GM12878 (cell line): ENCODE measurements around the gene STPG1.

ENCODE experiments used
- CTCF ChIP-seq, 3 experiments: IDR thresholded peaks in 2 of 3; conservative IDR thresholded peaks in 1 of 3; 2 replicates each; pipeline ENCODE4 v1.5.1; 2011; ENCODE audit warnings: low read depth in 3 of 3, low read length in 3 of 3, mild to moderate bottlenecking in 3 of 3, control low read depth in 2 of 3, moderate library complexity in 2 of 3, inconsistent platforms in 1 of 3, mixed read lengths in 1 of 3; ENCODE audit not compliant: control insufficient read depth in 2 of 3, insufficient read depth in 1 of 3; ENCODE audit errors: extremely low read depth in 1 of 3
- EED ChIP-seq: sonication (generic); IDR thresholded peaks from 2 replicates; pipeline ENCODE4 v1.6.1; 2016; ENCODE audit warnings: antibody characterized with exemption, low read depth
- IKZF1 ChIP-seq: fragments of 450-650 bp; conservative IDR thresholded peaks from 2 replicates; pipeline ENCODE4 v1.6.1; 2017; ENCODE audit warnings: antibody characterized with exemption, mild to moderate bottlenecking
- RB1 ChIP-seq: fragments of 450-650 bp; formaldehyde crosslinking; IDR thresholded peaks from 2 replicates; pipeline ENCODE4 v1.6.1; 2017; ENCODE audit warnings: mild to moderate bottlenecking, borderline replicate concordance
- RELA ChIP-seq: fragments of 450-650 bp; IDR thresholded peaks from 2 replicates; pipeline ENCODE4 v1.8.0; 2014; ENCODE audit warnings: borderline replicate concordance; ENCODE audit not compliant: partially characterized antibody
- ZNF24 ChIP-seq: fragments of 450-650 bp; IDR thresholded peaks from 2 replicates; pipeline ENCODE4 v1.6.1; 2017; ENCODE audit warnings: antibody characterized with exemption, mild to moderate bottlenecking

- TF ChIP-seq IKZF1 (no peak), RELA (no peak), CTCF (IDR thresholded peaks at IDR 0.05 in 2 of 3, conservative IDR thresholded peaks at IDR 0.05 in 1 of 3; ENCODE audit: control insufficient read depth in 2 of 3, extremely low read depth in 1 of 3, insufficient read depth in 1 of 3, low read depth in 3 of 3, low read length in 3 of 3) (no peak), EED (no peak), RB1 (no peak), ZNF24 (no peak)
These were observed 72.8 kb downstream of the STPG1 start for GRCh38 chr1:24340770-24341169.
